VCaP (cell line): ENCODE data around the gene ITM2C.

Experiments used
- H3K27ac ChIP-seq: fragments of 450-650 bp; 2 replicates; pipeline ENCODE4 v1.5.1; 2017
- TF ChIP-seq, protein P1 (sequence below): fragments of 450-650 bp; conservative IDR thresholded peaks from 2 replicates; pipeline ENCODE4 v1.5.1; 2017; ENCODE audit warnings: mild to moderate bottlenecking, moderate library complexity

The ITM2C gene

DNA sequence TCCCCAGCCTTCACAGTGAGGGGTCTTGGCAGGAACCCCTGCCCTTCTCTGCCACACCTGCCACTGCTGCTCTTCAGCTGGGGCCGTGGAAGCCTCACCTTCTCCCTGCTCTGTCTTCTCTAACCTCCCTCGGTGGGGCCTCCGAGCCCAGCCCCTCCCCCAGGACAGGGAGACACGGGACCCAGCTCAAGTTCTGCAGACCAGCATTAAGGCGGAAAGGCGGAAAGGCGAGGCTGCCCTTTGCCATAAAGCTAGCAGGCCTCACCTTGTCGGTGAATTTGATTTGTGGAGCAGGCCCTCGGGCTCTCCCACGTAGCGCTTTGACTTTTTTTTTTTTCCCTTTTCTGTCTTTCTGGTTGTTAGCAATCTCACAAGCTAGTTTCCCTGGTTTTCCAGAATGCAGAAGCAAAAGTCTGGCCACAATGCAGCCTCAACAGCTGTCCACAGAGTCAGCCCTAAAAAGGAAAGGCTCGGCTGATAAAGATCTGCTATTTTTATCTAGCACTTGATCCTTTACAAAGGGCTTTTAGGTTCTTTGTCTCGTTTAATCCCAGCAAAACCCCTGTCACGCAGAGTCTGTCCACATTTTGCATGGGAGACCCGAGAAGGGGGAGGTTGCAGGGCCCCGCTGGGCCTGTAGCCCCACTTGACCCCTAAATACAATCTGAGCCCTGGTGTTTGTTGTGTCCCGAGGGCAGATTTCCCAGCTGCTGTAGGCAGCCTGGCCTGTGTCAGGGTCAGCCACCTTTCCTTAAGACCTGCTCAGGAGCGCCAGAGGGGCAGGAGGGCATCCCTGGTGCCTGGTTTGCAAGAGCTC, 6.0 kb downstream of the ITM2C start:
- no peak overlapping the region for H3K27ac ChIP-seq
- TF ChIP-seq, protein P1, sequence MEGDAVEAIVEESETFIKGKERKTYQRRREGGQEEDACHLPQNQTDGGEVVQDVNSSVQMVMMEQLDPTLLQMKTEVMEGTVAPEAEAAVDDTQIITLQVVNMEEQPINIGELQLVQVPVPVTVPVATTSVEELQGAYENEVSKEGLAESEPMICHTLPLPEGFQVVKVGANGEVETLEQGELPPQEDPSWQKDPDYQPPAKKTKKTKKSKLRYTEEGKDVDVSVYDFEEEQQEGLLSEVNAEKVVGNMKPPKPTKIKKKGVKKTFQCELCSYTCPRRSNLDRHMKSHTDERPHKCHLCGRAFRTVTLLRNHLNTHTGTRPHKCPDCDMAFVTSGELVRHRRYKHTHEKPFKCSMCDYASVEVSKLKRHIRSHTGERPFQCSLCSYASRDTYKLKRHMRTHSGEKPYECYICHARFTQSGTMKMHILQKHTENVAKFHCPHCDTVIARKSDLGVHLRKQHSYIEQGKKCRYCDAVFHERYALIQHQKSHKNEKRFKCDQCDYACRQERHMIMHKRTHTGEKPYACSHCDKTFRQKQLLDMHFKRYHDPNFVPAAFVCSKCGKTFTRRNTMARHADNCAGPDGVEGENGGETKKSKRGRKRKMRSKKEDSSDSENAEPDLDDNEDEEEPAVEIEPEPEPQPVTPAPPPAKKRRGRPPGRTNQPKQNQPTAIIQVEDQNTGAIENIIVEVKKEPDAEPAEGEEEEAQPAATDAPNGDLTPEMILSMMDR = no peak

DNA sequence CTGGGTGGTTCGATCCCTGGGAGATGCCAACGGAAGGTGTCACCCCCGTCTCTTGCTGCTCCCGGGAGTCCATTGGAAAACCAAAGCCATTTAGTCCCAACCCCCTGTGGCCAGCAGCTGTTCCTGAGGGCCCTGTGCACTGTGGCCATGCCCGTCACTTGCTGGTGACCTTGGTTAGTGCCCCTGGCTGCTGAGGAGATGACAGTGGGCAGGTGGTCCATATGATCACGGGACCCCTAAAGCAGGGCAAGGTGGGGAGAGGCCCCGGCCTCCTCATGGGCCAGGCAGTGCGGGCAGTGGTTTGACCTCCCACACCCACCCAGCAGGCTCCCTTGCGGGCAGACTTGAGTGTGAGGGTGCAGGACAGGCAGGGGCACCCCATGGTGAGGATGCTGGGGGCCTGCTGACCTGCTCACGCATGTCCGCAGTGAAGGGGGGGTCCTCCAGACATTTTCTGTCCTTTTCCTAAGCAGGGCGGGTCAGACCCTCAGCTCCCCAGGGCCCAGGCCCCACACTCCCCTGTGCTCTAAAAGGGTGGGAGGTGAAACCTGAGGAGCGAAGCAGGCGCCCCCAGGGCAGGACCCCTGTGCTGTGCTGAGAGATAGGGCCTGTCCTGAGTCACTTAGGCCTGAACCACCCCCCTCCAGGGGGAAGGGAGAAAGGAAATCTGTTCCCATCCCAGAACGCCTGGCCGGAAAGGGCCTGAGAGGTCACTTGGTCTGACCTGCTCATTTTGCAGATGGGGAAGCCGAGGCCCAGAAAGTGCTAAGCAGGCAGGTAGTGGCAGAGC, 6.8 kb downstream of the ITM2C start:
- H3K27ac ChIP-seq = no peak overlapping the region
- TF ChIP-seq, protein P1 = no peak

DNA sequence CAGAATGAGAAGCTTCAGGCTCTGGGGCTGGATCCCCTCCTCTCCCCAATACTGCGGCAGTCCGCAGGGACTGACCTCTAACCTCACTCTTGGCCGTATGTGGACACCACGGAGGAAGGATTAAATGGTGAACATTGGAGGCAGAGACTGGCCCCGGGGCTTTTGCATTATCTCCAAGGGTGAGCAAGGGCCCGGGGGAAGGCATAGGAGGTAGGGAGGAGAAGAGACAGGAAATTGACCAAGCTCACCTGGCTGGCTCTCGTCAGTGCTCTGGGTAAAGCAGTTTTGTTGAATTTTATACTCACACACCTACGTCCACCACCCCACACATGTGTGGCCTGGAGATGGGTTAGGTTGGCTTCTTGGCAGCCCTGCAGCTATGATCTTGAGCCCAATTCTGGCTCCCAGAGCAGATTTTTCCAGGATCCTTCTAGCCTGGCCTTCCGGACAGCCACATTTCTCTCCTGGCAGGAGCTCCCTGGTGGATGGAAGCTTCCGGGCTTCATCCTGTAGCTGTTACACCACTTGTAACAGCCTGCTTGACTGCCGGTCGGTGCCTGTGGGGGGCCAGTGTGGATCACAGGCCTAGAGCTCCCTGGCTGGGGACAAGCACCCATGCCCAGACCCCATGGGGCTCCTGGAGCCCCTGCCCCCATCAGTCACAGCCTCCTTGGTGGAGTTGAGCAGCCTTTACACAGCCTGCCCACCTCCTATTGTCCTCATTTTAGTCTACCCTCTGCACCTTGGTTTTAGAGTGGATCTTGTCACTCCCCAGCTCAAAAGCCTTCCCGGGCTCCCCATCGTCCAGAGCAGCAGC, 7.6 kb downstream of the ITM2C start:
- TF ChIP-seq, protein P1 = no peak
- no peak overlapping the region for H3K27ac ChIP-seq

DNA sequence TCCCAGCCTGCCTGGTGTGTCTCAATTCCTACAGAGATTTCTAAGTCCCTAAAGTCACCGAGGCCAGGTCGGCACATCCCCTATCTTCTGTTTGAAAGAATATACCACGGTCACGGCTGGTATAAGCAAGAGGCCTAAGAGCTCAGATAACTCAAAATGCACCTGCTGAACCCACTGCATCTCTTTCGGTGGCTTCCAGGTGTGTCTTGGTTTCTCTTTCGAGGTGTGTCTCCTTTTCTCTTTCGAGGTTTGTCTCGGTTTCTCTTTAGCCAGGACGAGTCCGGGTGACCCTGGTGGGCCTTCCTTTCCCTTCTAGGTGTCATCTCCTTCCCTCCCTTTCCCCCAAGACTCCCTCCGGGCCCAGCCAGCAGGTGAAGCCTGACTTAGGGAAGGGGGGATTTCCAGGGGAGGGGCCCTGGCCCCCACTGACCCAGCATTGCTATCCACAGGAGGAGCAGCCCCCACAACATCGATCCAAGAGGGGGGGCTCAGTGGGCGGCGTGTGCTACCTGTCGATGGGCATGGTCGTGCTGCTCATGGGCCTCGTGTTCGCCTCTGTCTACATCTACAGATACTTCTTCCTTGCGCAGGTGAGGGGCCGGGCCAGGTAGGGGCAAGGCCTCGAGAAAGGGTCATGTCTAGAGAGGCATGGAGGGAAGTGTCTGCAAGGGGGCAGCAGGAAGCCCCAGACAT, 8.4 kb downstream of the ITM2C start:
- TF ChIP-seq, protein P1 = no peak
- no peak overlapping the region for H3K27ac ChIP-seq

DNA sequence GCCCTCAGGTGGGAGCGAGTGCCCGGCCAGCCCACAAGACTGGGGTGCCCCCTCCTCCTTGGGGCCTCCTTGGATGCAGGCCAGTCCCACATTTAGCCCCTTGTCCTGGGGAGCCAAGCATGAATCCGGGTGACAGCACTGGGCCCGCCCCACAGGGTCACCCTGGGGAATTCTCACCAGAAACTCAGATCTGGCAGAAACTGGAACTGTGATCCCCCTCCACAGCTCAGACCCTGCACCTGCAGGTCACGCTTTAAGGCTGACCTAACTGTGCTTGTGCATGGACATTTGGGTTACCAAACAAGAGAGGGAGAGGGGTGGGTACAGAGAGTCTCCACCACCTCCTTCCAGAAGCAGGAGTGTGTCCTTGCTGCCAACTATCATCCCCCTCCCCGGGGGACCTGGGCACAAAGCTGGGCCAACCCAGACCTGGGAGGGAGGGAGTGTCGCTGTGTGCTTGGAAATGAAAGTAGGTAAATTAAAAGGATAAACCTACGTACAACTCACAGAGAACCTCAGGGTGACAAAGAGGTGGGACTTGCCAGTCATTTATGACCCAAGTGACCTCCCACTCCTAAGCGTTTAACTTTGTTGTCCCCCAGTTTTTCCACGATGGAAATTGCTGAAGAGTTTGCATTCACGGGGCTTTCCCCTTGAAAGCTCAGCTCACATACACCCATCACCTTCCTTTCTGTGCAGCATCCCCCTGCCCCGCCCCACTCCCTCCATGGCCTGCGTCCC, 9.1 kb downstream of the ITM2C start:
- no peak overlapping the region for H3K27ac ChIP-seq
- TF ChIP-seq, protein P1 = no peak

DNA sequence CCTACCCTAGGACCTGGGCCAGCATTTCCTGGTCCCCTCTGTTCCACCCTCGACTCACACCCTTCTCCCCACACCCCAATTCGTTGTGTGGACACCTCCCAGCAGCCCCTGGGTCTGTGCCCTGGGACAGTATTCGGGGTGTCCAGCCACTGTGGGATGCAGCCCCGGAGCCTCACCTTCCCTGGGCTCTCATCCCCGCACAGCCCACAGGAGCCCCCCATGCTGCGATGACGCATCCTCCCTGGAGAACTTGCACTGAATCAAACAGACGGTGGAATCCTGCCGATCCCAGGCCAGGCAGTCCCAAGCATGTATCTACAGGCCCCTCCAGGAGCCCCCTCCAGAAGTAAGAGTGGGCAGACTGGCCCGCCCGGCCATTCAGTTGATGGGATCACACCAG, 9.7 kb downstream of the ITM2C start:
- TF ChIP-seq, protein P1 = no peak

More for the DNA sequence above, 9.7 kb downstream of the ITM2C start:
- no peak overlapping the region for H3K27ac ChIP-seq
